Kidney epithelial cell (primary cell): ENCODE measurements around the gene EEF1A2. TPM values are rescaled to one million over a fixed set of nuclear protein-coding genes. Genes with fewer than 3 reads are reported as not detected.

Experiments
- DNase-seq: peaks from one replicate; pipeline ENCODE4 v3.0.0-alpha.2; 2010; ENCODE audit warnings: low read depth
- H3K27me3 ChIP-seq: 2 replicates; pipeline ENCODE4 v1.6.0; 2011; ENCODE audit warnings: low read length; ENCODE audit not compliant: control insufficient read depth, insufficient read depth
- H3K36me3 ChIP-seq: 2 replicates; pipeline ENCODE4 v1.5.1; 2011; ENCODE audit warnings: low read length; ENCODE audit not compliant: control insufficient read depth, insufficient read depth
- H3K4me3 ChIP-seq: 2 replicates; pipeline ENCODE4 v1.5.1; 2011; ENCODE audit warnings: low read depth, mild to moderate bottlenecking, control low read depth, low read length
- CTCF ChIP-seq: IDR thresholded peaks from 2 replicates; pipeline ENCODE4 v1.5.1; 2011; ENCODE audit warnings: mild to moderate bottlenecking, moderate library complexity, low read length, control low read depth, inconsistent platforms; ENCODE audit not compliant: insufficient read depth, poor library complexity, severe bottlenecking
- total RNA-seq: library from RNA; depleted of rRNA; stranded (reverse); fragments of >200 nt; gene quantifications from 2 replicates; pipeline ENCODE4 v1.2.3, GENCODE V29; 2015

The EEF1A2 gene
- total RNA-seq, 1 donor from 2014 or later, result 18.0 TPM

GRCh38 chr20:63534427-63534830, 35.5 kb upstream of the EEF1A2 start:
- H3K27me3 ChIP-seq, result peaks cover 28% of the 10 kb centered on the region
- no peak for DNase-seq
- TF ChIP-seq CTCF, result no peak
- H3K4me3 ChIP-seq, result no peak overlapping the region
- H3K36me3 ChIP-seq, result no peaks in the 10 kb centered on the region

- no peak for DNase-seq
- Histone ChIP-seq H3K27me3 (peaks cover 32% of the 10 kb centered on the region), H3K36me3 (no peaks in the 10 kb centered on the region), H3K4me3 (no peak overlapping the region)
- TF ChIP-seq CTCF, result no peak
Observed at GRCh38 chr20:63533871-63534393, 35.0 kb upstream of the EEF1A2 start.

- no peak overlapping the region for H3K4me3 ChIP-seq
- H3K27me3 ChIP-seq, result peaks cover 32% of the 10 kb centered on the region
- DNase-seq, result no peak
- no peaks in the 10 kb centered on the region for H3K36me3 ChIP-seq
- TF ChIP-seq CTCF, result no peak
Observed at GRCh38 chr20:63533388-63533787, 34.5 kb upstream of the EEF1A2 start.

GRCh38 chr20:63532449-63532971, 33.6 kb upstream of the EEF1A2 start:
- DNase-seq, result no peak
- H3K27me3 ChIP-seq, result peaks cover 32% of the 10 kb centered on the region
- H3K36me3 ChIP-seq, result no peaks in the 10 kb centered on the region
- H3K4me3 ChIP-seq, result no peak overlapping the region
- TF ChIP-seq CTCF, result no peak

GRCh38 chr20:63531686-63532448, 33.0 kb upstream of the EEF1A2 start:
- Histone ChIP-seq H3K27me3 (peaks cover 34% of the 10 kb centered on the region), H3K4me3 (no peak overlapping the region), H3K36me3 (no peaks in the 10 kb centered on the region)
- no peak for DNase-seq
- no peak for TF ChIP-seq CTCF
